GM19351 (cell line): ENCODE results near the gene ADORA1.

Experiments
- ATAC-seq: cut with Tn5 transposase; IDR thresholded peaks from one replicate; pipeline ENCODE4 v1.9.1; 2021; ENCODE audit warnings: mild to moderate bottlenecking, moderate library complexity; ENCODE audit not compliant: unreplicated experiment

The ADORA1 gene

GRCh38 chr1:203121186-203122015 lies 6.1 kb upstream of the ADORA1 start:
- no peak for ATAC-seq

DNA sequence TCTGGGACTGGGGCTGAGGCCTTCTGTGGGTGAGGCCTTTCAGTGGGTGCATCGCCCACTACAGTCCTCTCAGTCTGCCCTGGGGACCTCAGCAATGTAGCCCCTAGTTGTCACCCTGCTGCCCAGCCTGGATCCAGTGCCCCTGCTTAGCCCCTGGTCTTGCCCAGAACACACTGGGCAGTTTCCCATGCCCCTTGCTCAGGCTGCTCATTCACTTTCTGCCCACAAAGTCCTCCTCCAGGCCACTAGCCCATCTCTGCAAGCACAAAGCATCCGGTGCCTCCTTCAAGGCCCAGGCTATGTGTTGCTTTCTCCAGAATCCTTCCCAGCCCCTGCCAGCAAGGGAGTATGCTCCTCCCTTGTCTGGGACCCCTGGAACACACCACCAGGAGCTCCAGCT lies 5.4 kb upstream of the ADORA1 start:
- ATAC-seq: no peak

DNA sequence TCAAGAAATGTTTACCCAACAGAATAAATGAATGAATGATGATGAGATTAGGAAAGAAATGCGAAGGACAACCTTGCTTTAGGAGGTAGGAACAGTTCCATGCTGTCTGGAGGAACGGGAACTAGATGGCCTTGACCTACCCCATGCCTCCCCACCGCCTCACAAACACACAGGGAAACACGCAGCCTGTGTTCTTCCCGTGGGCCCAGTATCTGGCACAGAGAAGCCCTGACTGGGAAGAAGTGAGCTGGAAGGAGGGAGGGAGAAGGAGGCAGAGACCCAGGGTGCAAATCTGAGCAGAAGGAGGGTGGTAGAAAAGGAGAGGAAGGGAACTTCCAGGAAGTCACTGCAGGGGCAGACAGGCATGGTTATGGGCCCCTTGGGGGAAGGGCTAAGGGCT lies 3.5 kb upstream of the ADORA1 start:
- no peak for ATAC-seq

GRCh38 chr1:203124546-203125317 lies 2.8 kb upstream of the ADORA1 start:
- no peak for ATAC-seq

DNA sequence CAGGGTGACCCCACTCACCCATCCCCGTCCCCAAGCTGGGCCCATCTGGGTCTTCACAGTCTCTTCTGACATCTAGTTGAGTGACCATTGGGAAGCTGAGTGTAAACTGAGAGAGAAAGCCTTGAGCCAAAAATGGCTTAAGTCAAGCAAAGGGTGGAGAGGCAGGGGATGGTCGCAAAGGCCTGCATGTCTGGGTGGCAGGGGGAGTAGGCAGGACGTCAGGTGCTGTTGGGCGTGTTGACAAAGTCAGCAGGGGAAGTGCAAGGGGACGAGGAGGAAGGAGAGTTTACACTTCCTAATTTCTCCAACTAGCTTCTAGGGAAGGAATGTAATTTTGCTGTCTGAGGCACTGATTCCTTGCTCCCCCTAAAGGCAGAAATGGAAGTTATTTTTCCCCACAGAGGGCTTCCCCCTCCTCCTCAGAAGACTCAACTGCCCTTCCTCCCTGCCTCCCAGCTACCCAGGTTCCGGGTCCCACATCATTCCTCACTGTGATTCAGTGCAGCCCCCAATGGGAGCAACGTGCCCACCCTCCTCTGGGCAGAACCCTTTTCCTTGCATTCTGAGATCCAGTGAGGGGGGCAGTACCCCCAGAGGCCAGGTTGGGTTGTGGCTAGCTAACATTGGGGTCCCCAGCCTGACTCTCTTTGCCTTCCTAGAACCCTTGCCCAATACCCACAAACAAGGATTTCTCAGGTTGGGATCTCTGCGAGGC lies 1.2 kb upstream of the ADORA1 start:
- ATAC-seq: no peak

DNA sequence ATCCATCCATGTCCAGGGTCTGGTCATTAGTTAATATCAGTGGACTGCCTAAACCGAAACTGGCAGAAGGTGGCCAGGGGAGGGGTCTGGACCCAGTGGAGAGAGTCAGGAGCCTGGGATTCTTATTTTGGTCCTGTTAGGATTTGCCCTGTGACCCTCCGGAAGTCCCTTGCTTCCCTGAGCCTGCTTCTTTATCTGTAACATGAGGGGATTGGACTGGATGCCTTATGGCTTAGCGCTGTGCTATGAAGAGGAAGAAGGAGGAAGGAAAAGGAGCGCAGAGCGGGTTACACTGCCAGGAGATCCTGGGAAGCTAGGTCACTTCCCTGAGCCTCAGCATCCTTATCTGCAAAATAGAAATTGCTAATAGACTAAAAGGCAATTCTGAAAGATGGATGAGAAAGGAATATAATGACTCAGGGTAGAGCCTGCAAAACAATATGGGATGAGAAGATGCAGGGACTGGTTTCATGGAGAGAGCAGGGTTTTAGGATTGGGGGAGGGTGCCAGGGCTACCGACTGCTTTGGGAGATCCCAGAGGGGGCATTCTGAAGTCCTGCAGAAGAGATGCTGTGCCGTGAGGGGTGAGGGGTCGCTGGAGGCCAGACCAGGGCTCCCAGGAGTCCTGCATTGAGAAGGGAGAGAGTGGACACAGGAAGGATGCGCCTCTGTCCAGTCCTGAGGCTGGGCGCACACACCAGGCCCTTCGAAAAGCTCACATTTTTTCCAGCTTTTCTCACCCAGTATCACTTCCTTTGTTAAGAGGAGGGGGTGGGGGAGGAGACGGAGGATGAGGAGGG lies 460 bp upstream of the ADORA1 start:
- ATAC-seq: no peak

DNA sequence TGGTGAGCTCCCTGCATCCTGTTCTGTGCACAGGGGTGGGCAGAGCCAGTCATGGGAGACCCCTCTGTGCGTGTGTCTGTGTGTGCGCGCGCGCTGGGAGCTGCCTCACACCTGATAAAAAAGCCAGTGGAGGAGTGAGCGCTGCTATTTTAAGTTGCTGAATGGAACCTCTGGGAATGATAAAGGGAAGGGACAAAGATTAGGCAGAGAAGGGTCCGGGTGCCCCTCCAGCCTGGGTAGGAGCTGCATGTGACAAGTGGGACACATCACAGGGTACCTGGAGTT lies 847 bp downstream of the ADORA1 start:
- ATAC-seq: no peak

DNA sequence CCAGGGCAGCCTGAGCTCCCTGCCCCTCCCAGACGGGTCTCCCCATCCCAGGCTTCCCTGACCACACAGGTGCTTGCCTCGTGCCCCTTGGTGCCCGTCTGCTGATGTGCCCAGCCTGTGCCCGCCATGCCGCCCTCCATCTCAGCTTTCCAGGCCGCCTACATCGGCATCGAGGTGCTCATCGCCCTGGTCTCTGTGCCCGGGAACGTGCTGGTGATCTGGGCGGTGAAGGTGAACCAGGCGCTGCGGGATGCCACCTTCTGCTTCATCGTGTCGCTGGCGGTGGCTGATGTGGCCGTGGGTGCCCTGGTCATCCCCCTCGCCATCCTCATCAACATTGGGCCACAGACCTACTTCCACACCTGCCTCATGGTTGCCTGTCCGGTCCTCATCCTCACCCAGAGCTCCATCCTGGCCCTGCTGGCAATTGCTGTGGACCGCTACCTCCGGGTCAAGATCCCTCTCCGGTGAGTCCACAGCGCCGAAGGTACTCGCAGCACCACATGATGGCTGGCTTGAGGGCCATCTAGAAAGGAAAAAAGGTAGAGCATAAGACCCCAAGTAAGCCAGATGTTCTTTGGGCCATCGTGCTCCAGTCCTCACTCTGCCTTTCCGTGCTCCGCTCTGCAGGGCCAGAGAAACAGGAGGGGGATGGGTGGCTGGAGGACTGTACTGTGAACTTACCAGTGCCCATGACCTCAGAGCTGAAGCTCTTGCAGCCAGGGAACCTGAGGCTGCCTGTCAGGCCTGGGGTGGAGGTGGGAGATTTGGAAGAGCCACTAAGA lies 1.4 kb downstream of the ADORA1 start:
- no peak for ATAC-seq

DNA sequence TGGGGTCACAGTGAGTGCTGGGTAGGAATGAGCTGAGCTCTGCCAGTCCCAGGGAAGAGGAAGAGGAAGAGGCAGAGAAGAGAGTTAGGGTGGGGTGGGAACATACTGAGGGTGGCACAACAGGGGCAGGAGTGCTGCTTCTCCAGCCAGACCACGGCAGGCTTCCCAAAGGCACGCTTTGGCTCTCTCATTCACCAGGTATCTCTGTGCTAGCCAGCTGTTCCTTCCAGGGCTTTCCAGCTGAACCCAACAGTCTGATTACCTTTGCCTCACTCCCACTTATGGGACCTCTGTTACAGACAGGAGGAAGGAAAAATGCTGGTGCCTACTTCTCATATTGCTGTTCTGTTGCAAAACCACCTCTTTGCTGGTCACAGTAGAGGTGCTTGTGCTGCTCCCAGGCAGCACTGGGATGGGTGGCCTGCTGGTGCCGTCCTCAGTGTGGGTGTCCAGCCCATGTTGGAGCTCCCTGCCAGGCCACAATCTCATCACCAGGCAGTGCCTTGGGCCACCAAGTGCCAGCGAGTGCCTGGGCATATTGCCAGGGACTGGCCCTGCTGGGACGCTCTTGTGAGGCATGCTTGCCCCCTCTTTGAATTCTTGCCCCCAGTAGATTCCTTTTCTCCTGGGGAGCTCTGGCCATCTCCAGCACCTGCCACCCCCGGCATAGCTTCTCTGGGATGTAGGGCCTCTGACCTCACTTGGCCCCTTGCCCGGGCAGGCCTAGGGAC lies 2.1 kb downstream of the ADORA1 start:
- ATAC-seq: no peak

DNA sequence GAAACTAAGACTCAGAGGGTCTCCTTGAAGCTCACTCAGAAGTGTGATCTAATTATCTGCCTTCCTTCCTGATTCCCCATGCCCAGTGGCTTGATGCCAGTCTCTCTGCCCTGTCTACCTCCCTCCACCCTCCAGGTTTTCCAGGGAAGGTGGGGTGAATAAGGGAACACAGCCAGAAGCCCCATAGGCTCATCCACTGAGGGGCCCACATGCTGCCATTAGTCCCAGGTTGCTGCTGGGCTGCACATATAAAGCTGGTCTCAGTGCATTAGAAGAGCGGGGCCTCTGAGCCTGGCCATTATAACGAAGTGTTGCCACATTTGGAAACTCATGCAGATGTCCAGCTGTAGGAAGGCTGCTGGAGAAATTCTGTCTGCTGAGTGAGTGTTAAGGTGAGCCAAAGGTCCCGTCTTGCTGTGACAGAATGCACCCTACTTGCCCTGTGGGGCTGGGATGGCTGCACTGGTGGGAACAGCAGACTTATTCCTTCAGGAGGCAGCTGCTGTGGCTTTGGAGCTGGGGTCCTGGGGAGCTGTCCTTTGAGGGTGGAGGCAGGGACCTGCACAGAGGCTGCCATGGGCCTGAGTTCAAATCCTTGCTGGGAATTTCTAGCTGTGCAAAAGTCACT lies 2.9 kb downstream of the ADORA1 start:
- no peak for ATAC-seq

GRCh38 chr1:203131548-203132200 lies 4.1 kb downstream of the ADORA1 start:
- no peak for ATAC-seq

DNA sequence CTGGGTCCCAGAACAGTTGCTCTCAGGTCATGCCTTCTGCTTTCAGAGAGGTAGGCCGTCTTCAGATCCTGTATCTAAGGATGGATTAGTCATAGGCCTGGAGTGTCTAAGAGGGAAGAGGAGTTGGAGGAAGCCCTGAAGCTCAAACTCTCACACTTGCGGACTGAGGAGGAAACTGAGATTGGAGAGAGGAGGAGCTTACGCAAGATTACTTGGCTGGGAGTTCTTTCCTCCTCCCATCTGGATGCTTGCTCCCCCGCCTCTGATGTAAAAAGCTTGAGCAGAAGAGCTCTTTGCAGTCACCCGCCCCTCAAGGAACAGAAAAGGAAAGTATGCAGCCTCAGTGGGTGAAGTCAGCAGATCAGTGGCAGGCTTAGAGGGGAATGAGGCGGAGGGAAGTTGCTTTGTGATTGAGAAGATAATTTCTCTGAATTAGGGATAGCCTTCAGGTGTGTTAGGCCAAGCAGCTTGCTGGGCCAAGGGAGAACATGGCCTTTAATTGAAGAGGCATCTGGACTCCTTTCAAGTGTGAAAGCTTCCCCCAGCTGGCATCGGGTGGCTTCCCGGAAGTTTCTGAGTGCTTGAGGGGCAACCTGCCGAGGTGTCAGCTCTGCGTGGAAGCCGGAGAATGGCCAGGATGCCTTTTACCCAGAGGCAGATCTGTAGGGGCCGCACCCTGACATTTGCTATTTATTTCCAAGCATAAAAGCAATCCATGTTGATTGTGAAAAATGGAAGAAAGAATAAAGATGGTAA lies 6.6 kb downstream of the ADORA1 start:
- no peak for ATAC-seq

DNA sequence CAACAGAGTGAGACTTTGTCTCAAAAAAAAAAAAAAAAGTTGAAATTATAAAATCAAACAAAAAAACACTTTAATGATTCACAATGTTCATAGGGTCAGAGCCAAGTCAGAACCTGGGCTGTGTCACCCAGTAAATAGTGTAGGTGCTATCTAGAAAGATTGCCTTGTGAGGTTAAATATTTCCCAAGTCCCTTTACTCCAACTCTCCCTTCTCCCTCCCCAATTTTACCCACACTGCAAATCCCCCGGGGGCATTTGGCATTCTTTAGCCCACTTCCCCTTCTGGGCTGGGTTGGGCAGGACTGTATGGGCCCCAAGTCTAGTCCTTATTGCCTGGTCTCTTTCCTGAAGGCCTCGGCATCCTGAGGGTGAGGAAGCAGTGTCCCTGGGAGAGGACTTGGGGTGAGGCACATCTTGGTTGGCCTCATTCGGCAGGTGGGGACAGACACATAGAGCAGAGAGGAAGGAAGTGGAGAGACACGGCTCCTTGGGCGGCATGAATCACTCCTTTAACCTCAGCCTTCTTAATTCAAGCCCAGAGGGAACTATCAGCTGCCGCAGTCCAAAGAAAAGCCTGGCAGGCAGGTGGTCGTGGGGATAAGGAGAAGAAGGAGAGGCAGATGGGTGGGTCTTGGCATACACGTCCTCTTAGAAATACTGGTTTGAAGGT lies 8.2 kb downstream of the ADORA1 start:
- no peak for ATAC-seq

DNA sequence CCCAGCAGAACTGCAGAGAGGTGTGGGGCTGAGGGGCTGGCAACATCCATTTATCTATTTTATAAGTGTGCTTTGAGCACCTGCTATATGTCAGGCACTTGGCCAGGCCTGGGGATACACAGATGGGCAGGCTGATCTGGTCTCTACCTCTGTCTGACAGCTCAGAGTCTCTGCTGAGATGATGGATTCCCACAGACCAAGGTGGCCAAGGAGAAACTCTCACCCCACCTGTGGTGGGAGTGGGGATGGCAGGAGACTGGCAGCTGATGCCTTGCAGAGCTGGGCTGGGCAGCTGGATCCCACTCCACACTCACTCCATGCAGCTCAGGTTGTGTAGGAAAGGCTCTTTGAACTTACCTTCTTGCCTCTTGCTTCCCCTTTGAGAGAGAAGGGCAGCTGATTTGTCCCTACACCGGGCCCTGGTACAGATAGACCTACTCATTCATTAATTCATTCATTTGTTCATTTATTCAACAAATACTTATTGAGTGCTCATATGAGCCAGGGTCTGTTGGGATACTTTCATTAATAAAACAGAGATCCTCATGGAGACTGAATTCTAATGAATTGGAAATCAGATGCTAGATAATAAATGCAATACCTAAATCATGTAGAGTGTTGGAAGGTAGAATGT lies 9.0 kb downstream of the ADORA1 start:
- no peak for ATAC-seq

GRCh38 chr1:203137324-203137723 lies 9.8 kb downstream of the ADORA1 start:
- no peak for ATAC-seq

GRCh38 chr1:203138066-203138465 lies 10.5 kb downstream of the ADORA1 start:
- ATAC-seq: no peak

GRCh38 chr1:203139976-203140475 lies 12.5 kb downstream of the ADORA1 start:
- no peak for ATAC-seq
